HCT116 (cell line): ENCODE results near the gene IGFL3. TPM values are rescaled to one million over a fixed set of nuclear protein-coding genes. Genes with fewer than 3 reads are reported as not detected.

ENCODE experiments used
- ATAC-seq: fragments of 200-7000 bp; cut with Tn5 transposase; 2 replicates; pipeline ENCODE4 v1.9.1; 2020; ENCODE audit warnings: mild to moderate bottlenecking, moderate library complexity
- BruUV-seq: library from RNA; stranded (reverse); fragments of 400-500 nt; replicated peaks from 2 replicates; lab custom pipeline; 2021; lab: Mats Ljungman, UMichigan
- CTCF ChIA-PET: fragments of 300-600 bp; sonication (Branson Sonifier 250); formaldehyde crosslinking; loops from one replicate; lab custom pipeline; 2021; ENCODE audit warnings: antibody characterized with exemption; lab: Charles Lee
- POLR2A ChIA-PET: fragments of 300-600, 350-600 bp; sonication (Branson Sonifier 250); formaldehyde crosslinking; loops from one replicate; lab custom pipeline; 2021; ENCODE audit warnings: antibody characterized with exemption; lab: Charles Lee
- RAD21 ChIA-PET, 2 experiments: fragments of 300-600 bp; sonication (Branson Sonifier 250); formaldehyde crosslinking; loops; one replicate each; lab custom pipeline; 2023; ENCODE audit warnings: low total read pairs in 2 of 2; ENCODE audit not compliant: uncharacterized antibody in 2 of 2, unreplicated experiment in 2 of 2, low non-redundant PET in 1 of 2; lab: Charles Lee
- DNase-seq: peaks from one replicate; pipeline ENCODE4 v3.0.0-alpha.2; 2010; ENCODE audit warnings: low read depth, low spot score
- H2AFZ ChIP-seq: fragments of 200-600 bp; shearing (Covaris generic), sonication (generic); 2 replicates; pipeline ENCODE4 v1.6.1; 2017; ENCODE audit warnings: low read depth, mixed run types, mixed read lengths, antibody characterized with exemption, low read length; ENCODE audit not compliant: poor library complexity, severe bottlenecking
- H3K27ac ChIP-seq: 2 replicates; pipeline ENCODE4 v1.5.1; 2012; ENCODE audit warnings: low read depth, low read length
- H3K27me3 ChIP-seq: fragments of 200-600 bp; sonication (generic); 2 replicates; pipeline ENCODE4 v1.6.1; 2016; ENCODE audit warnings: mixed run types, low read length, mixed read lengths; ENCODE audit not compliant: insufficient read depth
- H3K36me3 ChIP-seq, 2 experiments: fragments of 200-500 bp in 1 of 2; fragments of 200-600 bp in 1 of 2; sonication (Bioruptor generic) in 1 of 2; sonication (generic) in 1 of 2; 2 replicates each; pipeline versions ENCODE4 v1.5.1 to v1.6.1; 2014 to 2016; ENCODE audit warnings: low read length in 2 of 2, inconsistent platforms in 1 of 2, mixed read lengths in 1 of 2, mixed run types in 1 of 2; ENCODE audit not compliant: insufficient read depth in 2 of 2, control insufficient read depth in 1 of 2
- H3K4me1 ChIP-seq, 2 experiments: fragments of 200-600 bp in 1 of 2; sonication (generic) in 1 of 2; 2 replicates each; pipeline versions ENCODE4 v1.5.1 to v1.6.1; 2012 to 2017; ENCODE audit warnings: low read length in 2 of 2, inconsistent platforms in 1 of 2, mild to moderate bottlenecking in 1 of 2, mixed read lengths in 1 of 2, mixed run types in 1 of 2, moderate library complexity in 1 of 2; ENCODE audit not compliant: insufficient read depth in 2 of 2, control insufficient read depth in 1 of 2
- H3K4me2 ChIP-seq: fragments of 200-600 bp; sonication (generic); 2 replicates; pipeline ENCODE4 v1.6.1; 2017; ENCODE audit warnings: mixed run types, low read length, mixed read lengths
- H3K4me3 ChIP-seq, 2 experiments: fragments of 200-600 bp in 1 of 2; sonication (generic) in 1 of 2; replicated peaks in 1 of 2; 2 replicates each; pipeline ENCODE4 v1.5.1; 2011 to 2016; ENCODE audit warnings: low read length in 2 of 2, control low read depth in 1 of 2, low read depth in 1 of 2, mild to moderate bottlenecking in 1 of 2, mixed read lengths in 1 of 2, mixed run types in 1 of 2
- H3K79me2 ChIP-seq: fragments of 200-600 bp; sonication (generic); 2 replicates; pipeline ENCODE4 v1.6.1; 2017; ENCODE audit warnings: mild to moderate bottlenecking, mixed run types, low read length, moderate library complexity, mixed read lengths; ENCODE audit not compliant: insufficient read depth
- H3K9ac ChIP-seq: fragments of 200-600 bp; sonication (generic); 2 replicates; pipeline ENCODE4 v1.6.1; 2016; ENCODE audit warnings: low read length, mixed read lengths
- H3K9me2 ChIP-seq: fragments of 200-600 bp; sonication (generic), shearing (Covaris generic); 2 replicates; pipeline ENCODE4 v1.6.1; 2017; ENCODE audit warnings: mixed run types, mild to moderate bottlenecking, moderate library complexity; ENCODE audit not compliant: insufficient read depth
- H3K9me3 ChIP-seq, 2 experiments: fragments of 200-500 bp in 1 of 2; fragments of 200-600 bp in 1 of 2; sonication (Bioruptor generic) in 1 of 2; sonication (generic) in 1 of 2; 2 replicates each; pipeline ENCODE4 v1.6.1; 2014 to 2017; ENCODE audit warnings: low read length in 2 of 2, mixed read lengths in 2 of 2, inconsistent platforms in 1 of 2, low read depth in 1 of 2, mild to moderate bottlenecking in 1 of 2, mixed run types in 1 of 2, moderate library complexity in 1 of 2; ENCODE audit not compliant: control insufficient read depth in 1 of 2, insufficient read depth in 1 of 2
- H4K20me1 ChIP-seq: fragments of 200-600 bp; sonication (generic), shearing (Covaris generic); 2 replicates; pipeline ENCODE4 v1.6.1; 2017; ENCODE audit warnings: mixed run types, mild to moderate bottlenecking, moderate library complexity; ENCODE audit not compliant: insufficient read depth
- CBX3 ChIP-seq: IDR thresholded peaks from 2 replicates; pipeline ENCODE4 v1.6.1; 2012; ENCODE audit warnings: low read depth
- CEBPB ChIP-seq: IDR thresholded peaks from 2 replicates; pipeline ENCODE4 v1.6.1; 2012; ENCODE audit warnings: low read depth
- EGR1 ChIP-seq: IDR thresholded peaks from 2 replicates; pipeline ENCODE4 v1.6.1; 2012; ENCODE audit warnings: low read depth
- ELF1 ChIP-seq: IDR thresholded peaks from 2 replicates; pipeline ENCODE4 v1.6.1; 2012; ENCODE audit warnings: low read depth, borderline replicate concordance
- EZH2 ChIP-seq: fragments of 200-600 bp; sonication (generic); IDR thresholded peaks from 2 replicates; pipeline ENCODE4 v1.6.1; 2017; ENCODE audit warnings: antibody characterized with exemption, mixed run types
- EZH2phosphoT487 ChIP-seq: fragments of 200-600 bp; IDR thresholded peaks from 2 replicates; pipeline ENCODE4 v1.6.1; 2018; ENCODE audit warnings: antibody characterized with exemption, borderline replicate concordance
- POLR2AphosphoS5 ChIP-seq: IDR thresholded peaks from 2 replicates; pipeline ENCODE4 v1.6.1; 2011; ENCODE audit warnings: mild to moderate bottlenecking, low read depth, low read length, moderate library complexity
- RAD21 ChIP-seq: IDR thresholded peaks from 2 replicates; pipeline ENCODE4 v1.6.1; 2012; ENCODE audit warnings: low read depth, mild to moderate bottlenecking
- SIN3A ChIP-seq: IDR thresholded peaks from 2 replicates; pipeline ENCODE4 v1.6.1; 2012; ENCODE audit warnings: low read depth
- SP1 ChIP-seq: IDR thresholded peaks from 2 replicates; pipeline ENCODE4 v1.6.1; 2012; ENCODE audit warnings: low read depth
- SRF ChIP-seq: IDR thresholded peaks from 2 replicates; pipeline ENCODE4 v1.6.1; 2012; ENCODE audit warnings: low read depth
- YY1 ChIP-seq: IDR thresholded peaks from 2 replicates; pipeline ENCODE4 v1.6.1; 2011; ENCODE audit warnings: low read length, low read depth, moderate library complexity, mild to moderate bottlenecking; ENCODE audit not compliant: insufficient replicate concordance; ENCODE audit errors: extremely low read depth
- ZFX ChIP-seq: fragments of 450-650 bp; IDR thresholded peaks from 2 replicates; pipeline ENCODE4 v1.6.1; 2017
- ZNF274 ChIP-seq: fragments of 200-500 bp; sonication (Bioruptor generic); IDR thresholded peaks from 2 replicates; pipeline ENCODE4 v1.6.1; 2014; ENCODE audit warnings: mild to moderate bottlenecking, low read depth, low read length, inconsistent platforms
- intact Hi-C: fragments of 100-400 bp; cut with micrococcal nuclease; formaldehyde crosslinking; loops from 2 replicates; pipeline ENCODE4 v1.10.0; 2022
- total RNA-seq: library from RNA; stranded (reverse); gene quantifications from one replicate; pipeline ENCODE4 v1.2.1, GENCODE V29; 2021; ENCODE audit not compliant: unreplicated experiment
- TF ChIP-seq, protein P1 (sequence below): IDR thresholded peaks from 2 replicates; pipeline ENCODE4 v1.6.1; 2012
- TF ChIP-seq, protein P2 (sequence below): IDR thresholded peaks from 2 replicates; pipeline ENCODE4 v1.6.1; 2011; ENCODE audit warnings: mild to moderate bottlenecking, low read length, moderate library complexity; ENCODE audit not compliant: insufficient replicate concordance; ENCODE audit errors: extremely low read depth
- TF ChIP-seq, protein P3 (sequence below): IDR thresholded peaks from 2 replicates; pipeline ENCODE4 v1.6.1; 2012
- TF ChIP-seq, protein P4 (sequence below): IDR thresholded peaks from 2 replicates; pipeline ENCODE4 v1.6.1; 2012; ENCODE audit warnings: low read depth

IGFL3 gene
- total RNA-seq, 1 experiment from 2014 or later = not detected

DNA sequence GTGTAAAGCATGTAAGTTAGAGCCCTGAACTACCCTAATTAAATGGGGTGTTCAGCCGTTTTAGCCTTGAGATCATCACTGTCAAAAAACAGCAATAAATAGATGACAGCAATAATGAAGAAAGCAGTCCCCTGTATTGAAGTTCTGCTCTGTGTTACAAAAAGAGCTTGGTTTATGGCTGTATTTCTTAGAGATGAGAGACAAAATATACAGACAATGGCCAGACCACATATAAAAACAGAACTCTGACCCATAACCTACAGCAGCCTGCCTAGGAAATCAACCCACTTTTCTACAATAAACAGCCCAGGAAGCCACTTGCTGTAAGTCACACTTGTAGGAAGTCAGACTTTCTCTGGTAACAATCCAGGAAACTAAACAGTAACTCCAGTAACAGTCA lies 10.8 kb downstream of the IGFL3 start:
- TF ChIP-seq, protein P1, sequence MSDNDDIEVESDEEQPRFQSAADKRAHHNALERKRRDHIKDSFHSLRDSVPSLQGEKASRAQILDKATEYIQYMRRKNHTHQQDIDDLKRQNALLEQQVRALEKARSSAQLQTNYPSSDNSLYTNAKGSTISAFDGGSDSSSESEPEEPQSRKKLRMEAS = no peak
- TF ChIP-seq, protein P2, sequence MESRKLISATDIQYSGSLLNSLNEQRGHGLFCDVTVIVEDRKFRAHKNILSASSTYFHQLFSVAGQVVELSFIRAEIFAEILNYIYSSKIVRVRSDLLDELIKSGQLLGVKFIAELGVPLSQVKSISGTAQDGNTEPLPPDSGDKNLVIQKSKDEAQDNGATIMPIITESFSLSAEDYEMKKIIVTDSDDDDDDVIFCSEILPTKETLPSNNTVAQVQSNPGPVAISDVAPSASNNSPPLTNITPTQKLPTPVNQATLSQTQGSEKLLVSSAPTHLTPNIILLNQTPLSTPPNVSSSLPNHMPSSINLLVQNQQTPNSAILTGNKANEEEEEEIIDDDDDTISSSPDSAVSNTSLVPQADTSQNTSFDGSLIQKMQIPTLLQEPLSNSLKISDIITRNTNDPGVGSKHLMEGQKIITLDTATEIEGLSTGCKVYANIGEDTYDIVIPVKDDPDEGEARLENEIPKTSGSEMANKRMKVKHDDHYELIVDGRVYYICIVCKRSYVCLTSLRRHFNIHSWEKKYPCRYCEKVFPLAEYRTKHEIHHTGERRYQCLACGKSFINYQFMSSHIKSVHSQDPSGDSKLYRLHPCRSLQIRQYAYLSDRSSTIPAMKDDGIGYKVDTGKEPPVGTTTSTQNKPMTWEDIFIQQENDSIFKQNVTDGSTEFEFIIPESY = no peak
- TF ChIP-seq ZFX = no peak
- TF ChIP-seq RAD21 = no peak
- TF ChIP-seq POLR2AphosphoS5 = no peak
- TF ChIP-seq SRF = no peak
- no peak for TF ChIP-seq SP1
- TF ChIP-seq SIN3A = no peak
- no peak for TF ChIP-seq YY1
- TF ChIP-seq, protein P3, sequence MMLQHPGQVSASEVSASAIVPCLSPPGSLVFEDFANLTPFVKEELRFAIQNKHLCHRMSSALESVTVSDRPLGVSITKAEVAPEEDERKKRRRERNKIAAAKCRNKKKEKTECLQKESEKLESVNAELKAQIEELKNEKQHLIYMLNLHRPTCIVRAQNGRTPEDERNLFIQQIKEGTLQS = no peak
- no peak for TF ChIP-seq EZH2
- TF ChIP-seq, protein P4, sequence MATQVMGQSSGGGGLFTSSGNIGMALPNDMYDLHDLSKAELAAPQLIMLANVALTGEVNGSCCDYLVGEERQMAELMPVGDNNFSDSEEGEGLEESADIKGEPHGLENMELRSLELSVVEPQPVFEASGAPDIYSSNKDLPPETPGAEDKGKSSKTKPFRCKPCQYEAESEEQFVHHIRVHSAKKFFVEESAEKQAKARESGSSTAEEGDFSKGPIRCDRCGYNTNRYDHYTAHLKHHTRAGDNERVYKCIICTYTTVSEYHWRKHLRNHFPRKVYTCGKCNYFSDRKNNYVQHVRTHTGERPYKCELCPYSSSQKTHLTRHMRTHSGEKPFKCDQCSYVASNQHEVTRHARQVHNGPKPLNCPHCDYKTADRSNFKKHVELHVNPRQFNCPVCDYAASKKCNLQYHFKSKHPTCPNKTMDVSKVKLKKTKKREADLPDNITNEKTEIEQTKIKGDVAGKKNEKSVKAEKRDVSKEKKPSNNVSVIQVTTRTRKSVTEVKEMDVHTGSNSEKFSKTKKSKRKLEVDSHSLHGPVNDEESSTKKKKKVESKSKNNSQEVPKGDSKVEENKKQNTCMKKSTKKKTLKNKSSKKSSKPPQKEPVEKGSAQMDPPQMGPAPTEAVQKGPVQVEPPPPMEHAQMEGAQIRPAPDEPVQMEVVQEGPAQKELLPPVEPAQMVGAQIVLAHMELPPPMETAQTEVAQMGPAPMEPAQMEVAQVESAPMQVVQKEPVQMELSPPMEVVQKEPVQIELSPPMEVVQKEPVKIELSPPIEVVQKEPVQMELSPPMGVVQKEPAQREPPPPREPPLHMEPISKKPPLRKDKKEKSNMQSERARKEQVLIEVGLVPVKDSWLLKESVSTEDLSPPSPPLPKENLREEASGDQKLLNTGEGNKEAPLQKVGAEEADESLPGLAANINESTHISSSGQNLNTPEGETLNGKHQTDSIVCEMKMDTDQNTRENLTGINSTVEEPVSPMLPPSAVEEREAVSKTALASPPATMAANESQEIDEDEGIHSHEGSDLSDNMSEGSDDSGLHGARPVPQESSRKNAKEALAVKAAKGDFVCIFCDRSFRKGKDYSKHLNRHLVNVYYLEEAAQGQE = no peak
- no peak for TF ChIP-seq ELF1
- no peak for TF ChIP-seq EGR1
- no peak for TF ChIP-seq CBX3
- no peak for TF ChIP-seq CEBPB
- no peak for TF ChIP-seq ZNF274
- no peak for TF ChIP-seq EZH2phosphoT487
- ATAC-seq = no peak
- Histone ChIP-seq H3K9me2 (no peaks in the 10 kb centered on the region), H3K4me3 (no peak overlapping the region), H3K27ac (no peak overlapping the region), H2AFZ (no peak overlapping the region), H3K9me3 (peaks cover 0 to 5% of the 10 kb centered on the region in 2 experiments; a peak in 1 of 4 replicates), H3K4me1 (peaks cover 14 to 33% of the 10 kb centered on the region in 2 experiments), H4K20me1 (no peaks in the 10 kb centered on the region), H3K27me3 (no peaks in the 10 kb centered on the region), H3K36me3 (no peaks in the 10 kb centered on the region), H3K9ac (no peak overlapping the region), H3K79me2 (no peaks in the 10 kb centered on the region), H3K4me2 (no peak overlapping the region)
- ChIA-PET RAD21 (no interaction called here), CTCF (no interaction called here), POLR2A (no interaction called here)
- intact Hi-C loops = no loop called here
- DNase-seq = no peak
- no TSS peak for BruUV-seq
